ENCODE measurements around the gene PARP3.
"Not testable (repeated sequence)": the region's sequence is repeated elsewhere in the genome, so short reads cannot be mapped to it uniquely, and the experiment has no call there.

The PARP3 gene

GRCh38 chr3:51927061-51927977 is 14.8 kb upstream of the PARP3 start:
- peaks cover 3% of the 10 kb centered on the region for H3K36me3 ChIP-seq (ENCODE audit: insufficient read depth, low read length)
- H3K9me3 ChIP-seq (replicated peaks; ENCODE audit: low read length), result no peaks in the 10 kb centered on the region
- no peak overlapping the region for H3K4me3 ChIP-seq (ENCODE audit: low read length)
- no peaks in the 10 kb centered on the region for H3K4me1 ChIP-seq (ENCODE audit: control insufficient read depth, insufficient read depth, low read length)
- H3K27me3 ChIP-seq (ENCODE audit: control insufficient read depth, insufficient read depth, low read length), result no peaks in the 10 kb centered on the region
- H3K4me2 ChIP-seq (ENCODE audit: low read length), result no peak overlapping the region
- no peak overlapping the region for H3K9ac ChIP-seq (ENCODE audit: low read depth, low read length)

GRCh38 chr3:51928438-51928837 is 13.7 kb upstream of the PARP3 start:
- no peak overlapping the region for H3K9ac ChIP-seq (ENCODE audit: low read depth, low read length)
- no peak overlapping the region for H3K4me3 ChIP-seq (ENCODE audit: low read length)
- no peaks in the 10 kb centered on the region for H3K27me3 ChIP-seq (ENCODE audit: control insufficient read depth, insufficient read depth, low read length)
- H3K4me2 ChIP-seq (ENCODE audit: low read length), result no peak overlapping the region
- no peaks in the 10 kb centered on the region for H3K4me1 ChIP-seq (ENCODE audit: control insufficient read depth, insufficient read depth, low read length)
- peaks cover 5% of the 10 kb centered on the region for H3K36me3 ChIP-seq (ENCODE audit: insufficient read depth, low read length)
- H3K9me3 ChIP-seq (replicated peaks; ENCODE audit: low read length), result no peaks in the 10 kb centered on the region

- not testable (repeated sequence) for H3K9me3 ChIP-seq (replicated peaks; ENCODE audit: low read length); H3K4me1 ChIP-seq (ENCODE audit: control insufficient read depth, insufficient read depth, low read length); H3K4me3 ChIP-seq (ENCODE audit: low read length); H3K4me2 ChIP-seq (ENCODE audit: low read length); H3K27me3 ChIP-seq (ENCODE audit: control insufficient read depth, insufficient read depth, low read length); H3K9ac ChIP-seq (ENCODE audit: low read depth, low read length)
- H3K36me3 ChIP-seq (ENCODE audit: insufficient read depth, low read length), result peaks cover 10% of the 10 kb centered on the region
These were observed 13.2 kb upstream of the PARP3 start for GRCh38 chr3:51928981-51929380.

GRCh38 chr3:51929420-51930003 is 12.7 kb upstream of the PARP3 start:
- H3K4me1 ChIP-seq (ENCODE audit: control insufficient read depth, insufficient read depth, low read length), result no peaks in the 10 kb centered on the region
- H3K4me2 ChIP-seq (ENCODE audit: low read length), result no peak overlapping the region
- peaks cover 16% of the 10 kb centered on the region for H3K36me3 ChIP-seq (ENCODE audit: insufficient read depth, low read length)
- H3K27me3 ChIP-seq (ENCODE audit: control insufficient read depth, insufficient read depth, low read length), result no peaks in the 10 kb centered on the region
- H3K9ac ChIP-seq (ENCODE audit: low read depth, low read length), result no peak overlapping the region
- H3K4me3 ChIP-seq (ENCODE audit: low read length), result no peak overlapping the region
- no peaks in the 10 kb centered on the region for H3K9me3 ChIP-seq (replicated peaks; ENCODE audit: low read length)

GRCh38 chr3:51930439-51930838 is 11.7 kb upstream of the PARP3 start:
- peaks cover 24% of the 10 kb centered on the region for H3K36me3 ChIP-seq (ENCODE audit: insufficient read depth, low read length)
- H3K4me3 ChIP-seq (ENCODE audit: low read length), result no peak overlapping the region
- H3K4me1 ChIP-seq (ENCODE audit: control insufficient read depth, insufficient read depth, low read length), result no peaks in the 10 kb centered on the region
- no peak overlapping the region for H3K4me2 ChIP-seq (ENCODE audit: low read length)
- H3K9ac ChIP-seq (ENCODE audit: low read depth, low read length), result no peak overlapping the region
- H3K9me3 ChIP-seq (replicated peaks; ENCODE audit: low read length), result no peaks in the 10 kb centered on the region
- H3K27me3 ChIP-seq (ENCODE audit: control insufficient read depth, insufficient read depth, low read length), result no peaks in the 10 kb centered on the region

- Histone ChIP-seq H3K9me3 (replicated peaks; ENCODE audit: low read length) (no peaks in the 10 kb centered on the region), H3K9ac (ENCODE audit: low read depth, low read length) (no peak overlapping the region), H3K36me3 (ENCODE audit: insufficient read depth, low read length) (peaks cover 33% of the 10 kb centered on the region), H3K4me1 (ENCODE audit: control insufficient read depth, insufficient read depth, low read length) (no peaks in the 10 kb centered on the region), H3K27me3 (ENCODE audit: control insufficient read depth, insufficient read depth, low read length) (no peaks in the 10 kb centered on the region), H3K4me3 (ENCODE audit: low read length) (no peak overlapping the region), H3K4me2 (ENCODE audit: low read length) (no peak overlapping the region)
These were observed 10.4 kb upstream of the PARP3 start for GRCh38 chr3:51931756-51932155.

- no peaks in the 10 kb centered on the region for H3K27me3 ChIP-seq (ENCODE audit: control insufficient read depth, insufficient read depth, low read length)
- no peak overlapping the region for H3K9ac ChIP-seq (ENCODE audit: low read depth, low read length)
- H3K36me3 ChIP-seq (ENCODE audit: insufficient read depth, low read length), result peaks cover 42% of the 10 kb centered on the region
- H3K9me3 ChIP-seq (replicated peaks; ENCODE audit: low read length), result no peaks in the 10 kb centered on the region
- H3K4me2 ChIP-seq (ENCODE audit: low read length), result no peak overlapping the region
- no peaks in the 10 kb centered on the region for H3K4me1 ChIP-seq (ENCODE audit: control insufficient read depth, insufficient read depth, low read length)
- no peak overlapping the region for H3K4me3 ChIP-seq (ENCODE audit: low read length)
These were observed 9.4 kb upstream of the PARP3 start for GRCh38 chr3:51932471-51933370.

- H3K4me1 ChIP-seq (ENCODE audit: control insufficient read depth, insufficient read depth, low read length), result no peaks in the 10 kb centered on the region
- H3K36me3 ChIP-seq (ENCODE audit: insufficient read depth, low read length), result peaks cover 44% of the 10 kb centered on the region
- H3K4me2 ChIP-seq (ENCODE audit: low read length), result no peak overlapping the region
- no peak overlapping the region for H3K9ac ChIP-seq (ENCODE audit: low read depth, low read length)
- no peaks in the 10 kb centered on the region for H3K9me3 ChIP-seq (replicated peaks; ENCODE audit: low read length)
- no peaks in the 10 kb centered on the region for H3K27me3 ChIP-seq (ENCODE audit: control insufficient read depth, insufficient read depth, low read length)
- H3K4me3 ChIP-seq (ENCODE audit: low read length), result no peak overlapping the region
These were observed 8.6 kb upstream of the PARP3 start for GRCh38 chr3:51933471-51934138.

GRCh38 chr3:51934139-51934850 is 7.9 kb upstream of the PARP3 start:
- Histone ChIP-seq H3K4me3 (ENCODE audit: low read length) (no peak overlapping the region), H3K9ac (ENCODE audit: low read depth, low read length) (no peak overlapping the region), H3K36me3 (ENCODE audit: insufficient read depth, low read length) (peaks cover 44% of the 10 kb centered on the region), H3K9me3 (replicated peaks; ENCODE audit: low read length) (no peaks in the 10 kb centered on the region), H3K27me3 (ENCODE audit: control insufficient read depth, insufficient read depth, low read length) (no peaks in the 10 kb centered on the region), H3K4me1 (ENCODE audit: control insufficient read depth, insufficient read depth, low read length) (no peaks in the 10 kb centered on the region), H3K4me2 (ENCODE audit: low read length) (no peak overlapping the region)

- H3K4me1 ChIP-seq (ENCODE audit: control insufficient read depth, insufficient read depth, low read length), result peaks cover 1% of the 10 kb centered on the region
- H3K27me3 ChIP-seq (ENCODE audit: control insufficient read depth, insufficient read depth, low read length), result no peaks in the 10 kb centered on the region
- no peak overlapping the region for H3K4me2 ChIP-seq (ENCODE audit: low read length)
- peaks cover 44% of the 10 kb centered on the region for H3K36me3 ChIP-seq (ENCODE audit: insufficient read depth, low read length)
- no peak overlapping the region for H3K4me3 ChIP-seq (ENCODE audit: low read length)
- no peaks in the 10 kb centered on the region for H3K9me3 ChIP-seq (replicated peaks; ENCODE audit: low read length)
- no peak overlapping the region for H3K9ac ChIP-seq (ENCODE audit: low read depth, low read length)
These were observed 6.9 kb upstream of the PARP3 start for GRCh38 chr3:51934991-51935885.

Data from skeletal muscle satellite cell (primary cell).